PC-9 (cell line): ENCODE results near the gene FOS. TPM values are rescaled to one million over a fixed set of nuclear protein-coding genes. Genes with fewer than 3 reads are reported as not detected.

Experiments
- BruUV-seq: library from RNA; stranded (reverse); fragments of 400-500 nt; replicated peaks from 2 replicates; lab custom pipeline; 2021; lab: Mats Ljungman, UMichigan
- CTCF ChIA-PET: fragments of 300-600 bp; sonication (Branson Sonifier 250); formaldehyde crosslinking; loops from one replicate; lab custom pipeline; 2022; ENCODE audit warnings: antibody characterized with exemption; lab: Charles Lee
- POLR2A ChIA-PET: fragments of 300-600 bp; sonication (Branson Sonifier 250); formaldehyde crosslinking; loops from one replicate; lab custom pipeline; 2022; ENCODE audit warnings: antibody characterized with exemption; ENCODE audit not compliant: unreplicated experiment; lab: Charles Lee
- DNase-seq, 2 experiments: peaks; one replicate each; pipeline versions ENCODE4 v3.0.0 to v3.0.0-alpha.2; 2015 to 2022; ENCODE audit warnings: mixed read lengths in 1 of 2
- H2AFZ ChIP-seq: fragments of 200-600 bp; sonication (generic); 2 replicates; pipeline ENCODE4 v1.8.1; 2017; ENCODE audit warnings: antibody characterized with exemption
- H3F3A ChIP-seq: fragments of 200-600 bp; sonication (generic); 2 replicates; pipeline ENCODE4 v1.8.1; 2017; ENCODE audit warnings: antibody characterized with exemption, mild to moderate bottlenecking, low read depth; ENCODE audit not compliant: insufficient read depth
- H3K27ac ChIP-seq: fragments of 200-600 bp; sonication (generic); 2 replicates; pipeline ENCODE4 v1.6.1; 2016; ENCODE audit warnings: mixed run types
- H3K27me3 ChIP-seq: fragments of 200-600 bp; sonication (generic); 2 replicates; pipeline ENCODE4 v1.6.1; 2016; ENCODE audit warnings: low read depth, mixed run types; ENCODE audit not compliant: insufficient read depth
- H3K36me3 ChIP-seq: fragments of 200-600 bp; sonication (generic); 2 replicates; pipeline ENCODE4 v1.6.1; 2016; ENCODE audit warnings: low read depth, mixed run types
- H3K4me1 ChIP-seq: fragments of 200-600 bp; sonication (generic); replicated peaks from 2 replicates; pipeline ENCODE4 v1.6.1; 2016; ENCODE audit warnings: mixed run types; ENCODE audit not compliant: insufficient read depth
- H3K4me2 ChIP-seq: fragments of 200-600 bp; sonication (generic); 2 replicates; pipeline ENCODE4 v1.6.1; 2017; ENCODE audit warnings: mixed run types
- H3K4me3 ChIP-seq: fragments of 200-600 bp; sonication (generic); 2 replicates; pipeline ENCODE4 v1.6.1; 2016; ENCODE audit warnings: mixed run types
- H3K79me2 ChIP-seq: fragments of 200-600 bp; sonication (generic); 2 replicates; pipeline ENCODE4 v1.6.1; 2017; ENCODE audit warnings: low read depth, mixed run types
- H3K9me2 ChIP-seq: fragments of 200-600 bp; sonication (generic); 2 replicates; pipeline ENCODE4 v1.8.1; 2017; ENCODE audit warnings: mild to moderate bottlenecking; ENCODE audit not compliant: insufficient read depth
- H3K9me3 ChIP-seq: fragments of 200-600 bp; sonication (generic); 2 replicates; pipeline ENCODE4 v1.8.1; 2016; ENCODE audit warnings: low read depth; ENCODE audit not compliant: insufficient read depth
- H4K20me1 ChIP-seq: fragments of 200-600 bp; sonication (generic); 2 replicates; pipeline ENCODE4 v1.8.1; 2017; ENCODE audit not compliant: insufficient read depth
- CTCF ChIP-seq: fragments of 200-600 bp; sonication (generic); conservative IDR thresholded peaks from 2 replicates; pipeline ENCODE4 v1.6.1; 2017; ENCODE audit warnings: mixed run types, antibody characterized with exemption, mild to moderate bottlenecking, moderate library complexity
- EZH2 ChIP-seq: fragments of 200-600 bp; sonication (generic); IDR thresholded peaks from 2 replicates; pipeline ENCODE4 v1.8.0; 2017; ENCODE audit warnings: antibody characterized with exemption, low read depth
- intact Hi-C: fragments of 100-400 bp; cut with micrococcal nuclease; formaldehyde crosslinking; loops from one replicate; pipeline ENCODE4 v1.10.0; 2022; ENCODE audit not compliant: unreplicated experiment
- total RNA-seq: library from RNA; stranded (reverse); gene quantifications from 2 replicates; pipeline ENCODE4 v1.2.3, GENCODE V29; 2021

The FOS gene
- total RNA-seq, 1 experiment from 2014 or later = 84.6 TPM

- no TSS peak for BruUV-seq
- Histone ChIP-seq H3K9me2 (no peaks in the 10 kb centered on the region), H3K9me3 (no peaks in the 10 kb centered on the region), H3F3A (peaks cover 19% of the 10 kb centered on the region), H2AFZ (no peak overlapping the region), H3K4me1 (peaks cover 23% of the 10 kb centered on the region), H3K27me3 (no peaks in the 10 kb centered on the region), H3K27ac (no peak overlapping the region), H3K36me3 (peaks cover 3% of the 10 kb centered on the region), H3K79me2 (peaks cover 13% of the 10 kb centered on the region), H3K4me2 (no peak overlapping the region), H4K20me1 (peaks cover 13% of the 10 kb centered on the region), H3K4me3 (no peak overlapping the region)
- TF ChIP-seq CTCF (no peak), EZH2 (no peak)
- DNase-seq = no peak
- ChIA-PET CTCF (interaction anchor here (0.6 kb wide), 1 partner anchor 58 kb away, joined by 3 read pairs; no protein-coding TSS in a partner anchor), POLR2A (no interaction called here)
- intact Hi-C loops = loop anchor here (5.0 kb wide), 1 partner anchor 703 kb away; no protein-coding TSS in a partner anchor
Measured at GRCh38 chr14:75274899-75275569, 3.6 kb upstream of the FOS start.

GRCh38 chr14:75275598-75275997 lies 3.0 kb upstream of the FOS start:
- Histone ChIP-seq H3K36me3 (peaks cover 9% of the 10 kb centered on the region), H3K79me2 (peaks cover 19% of the 10 kb centered on the region), H3K9me2 (no peaks in the 10 kb centered on the region), H3K4me1 (peaks cover 28% of the 10 kb centered on the region), H3F3A (peaks cover 19% of the 10 kb centered on the region), H3K4me3 (no peak overlapping the region), H3K27me3 (no peaks in the 10 kb centered on the region), H2AFZ (no peak overlapping the region), H3K9me3 (no peaks in the 10 kb centered on the region), H3K27ac (no peak overlapping the region), H3K4me2 (no peak overlapping the region), H4K20me1 (peaks cover 18% of the 10 kb centered on the region)
- DNase-seq = peak in 1 of 2 experiments; percentile 21
- POLR2A ChIA-PET = interaction anchor here (0.6 to 2.5 kb wide), 2 partner anchors 17 to 98 kb away, joined by 5 to 39 read pairs; no protein-coding TSS in a partner anchor
- intact Hi-C loops = loop anchor here (5.0 kb wide), 1 partner anchor 703 kb away; no protein-coding TSS in a partner anchor
- TF ChIP-seq EZH2 (no peak), CTCF (no peak)
- CTCF ChIA-PET = interaction anchor here (0.6 kb wide), 1 partner anchor 58 kb away, joined by 3 read pairs; no protein-coding TSS in a partner anchor
- BruUV-seq = no TSS peak

- intact Hi-C loops = loop anchor here (1.0 to 5.0 kb wide), 7 partner anchors 17 to 705 kb away; partner anchors contain the start of gene TMED10
- Histone ChIP-seq H3K9me3 (no peaks in the 10 kb centered on the region), H3K4me3 (peak overlapping the region; percentile 90), H4K20me1 (peaks cover 30% of the 10 kb centered on the region), H3F3A (peaks cover 30% of the 10 kb centered on the region), H3K4me2 (peak overlapping the region; percentile 99), H3K27me3 (no peaks in the 10 kb centered on the region), H3K36me3 (peaks cover 19% of the 10 kb centered on the region), H3K79me2 (peaks cover 31% of the 10 kb centered on the region), H3K4me1 (peaks cover 44% of the 10 kb centered on the region), H2AFZ (peak overlapping the region; percentile 97), H3K27ac (peak overlapping the region; percentile 95), H3K9me2 (no peaks in the 10 kb centered on the region)
- no TSS peak for BruUV-seq
- peak; percentile 86 to 99 for DNase-seq
- ChIA-PET CTCF (interaction anchor here (0.9 kb wide), 1 partner anchor 77 kb away, joined by 3 read pairs; no protein-coding TSS in a partner anchor), POLR2A (interaction anchor here (0.6 to 2.5 kb wide), 19 partner anchors 11 to 1002 kb away, joined by 3 to 42 read pairs (median 5); partner anchors contain the start of gene RPS6KL1)
- TF ChIP-seq EZH2 (no peak), CTCF (no peak)
Measured at GRCh38 chr14:75277008-75277814, 1.4 kb upstream of the FOS start.
